Measurements from ENCODE around the gene DRD1. TPM values are rescaled to one million over a fixed set of nuclear protein-coding genes. Genes with fewer than 3 reads are reported as not detected.

DRD1 gene
- total RNA-seq, result not detected
- long read RNA-seq, result 0 reads

- intact Hi-C loops (cut with micrococcal nuclease), result loop anchor here (10.0 kb wide), 1 partner anchor 489 kb away; no protein-coding TSS in a partner anchor
- ATAC-seq (peak; percentile 81), DNase-seq (peak; percentile 67)
Observed at GRCh38 chr5:175444060-175444904, at the start of gene DRD1. TSS of gene DRD1 (minus strand) at chr5:175444182. CDS start at chr5:175443099, 1,083 bp downstream.

DNA sequence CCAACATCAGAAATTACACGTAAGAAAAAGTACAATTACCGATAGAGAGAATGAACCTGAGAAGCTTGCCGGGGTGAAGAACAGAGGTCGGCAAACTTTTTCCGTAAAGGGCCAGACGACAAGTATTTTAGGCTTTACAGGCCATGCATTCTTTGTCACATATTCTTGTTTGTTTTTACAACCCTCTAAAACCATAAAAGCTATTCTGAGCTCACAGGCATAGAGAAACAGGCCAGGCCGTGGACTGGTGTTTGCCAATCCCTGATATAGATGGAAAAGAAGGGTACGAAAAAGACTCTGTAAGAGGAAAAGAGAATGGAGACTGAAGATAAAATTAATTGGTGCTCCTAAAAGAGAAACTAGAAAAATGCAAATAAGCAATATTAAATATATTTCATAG lies 49.7 kb upstream of the DRD1 start:
- DNase-seq, result no peak
- ATAC-seq, result no peak
- intact Hi-C loops (cut with micrococcal nuclease), result no loop called here

GRCh38 chr5:175493260-175493659 lies 49.3 kb upstream of the DRD1 start:
- DNase-seq (no peak), ATAC-seq (no peak)
- intact Hi-C loops (cut with micrococcal nuclease), result no loop called here

DNA sequence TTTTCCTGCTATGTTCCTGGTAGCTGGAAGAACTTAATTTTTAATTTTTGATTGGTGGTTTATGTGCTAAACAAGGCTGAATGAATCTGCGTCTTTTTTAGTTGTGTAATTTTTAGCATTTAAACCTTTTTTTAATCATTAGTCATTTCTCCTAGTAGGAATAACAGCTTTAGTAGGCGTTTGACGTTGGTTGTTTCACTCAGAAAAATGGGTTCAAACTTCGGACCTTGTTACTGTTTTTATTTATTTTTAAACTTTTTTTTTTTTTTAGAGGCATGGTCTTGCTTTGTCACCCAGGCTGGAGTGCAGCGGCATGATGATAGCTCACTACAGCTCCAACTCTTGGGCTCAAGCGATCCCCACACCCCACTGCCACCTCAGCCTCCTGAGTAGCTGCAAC lies 47.2 kb upstream of the DRD1 start:
- intact Hi-C loops (cut with micrococcal nuclease), result no loop called here
- ATAC-seq, result no peak
- no peak for DNase-seq

- intact Hi-C loops (cut with micrococcal nuclease), result no loop called here
- ATAC-seq (no peak), DNase-seq (no peak)
Observed at GRCh38 chr5:175489693-175490443, 45.9 kb upstream of the DRD1 start.

GRCh38 chr5:175487514-175488222 lies 43.7 kb upstream of the DRD1 start:
- DNase-seq (no peak), ATAC-seq (peak; percentile 69)
- intact Hi-C loops (cut with micrococcal nuclease), result no loop called here

- intact Hi-C loops (cut with micrococcal nuclease), result no loop called here
- ATAC-seq, result no peak
- no peak for DNase-seq
Observed at GRCh38 chr5:175485631-175486030, 41.6 kb upstream of the DRD1 start.

DNA sequence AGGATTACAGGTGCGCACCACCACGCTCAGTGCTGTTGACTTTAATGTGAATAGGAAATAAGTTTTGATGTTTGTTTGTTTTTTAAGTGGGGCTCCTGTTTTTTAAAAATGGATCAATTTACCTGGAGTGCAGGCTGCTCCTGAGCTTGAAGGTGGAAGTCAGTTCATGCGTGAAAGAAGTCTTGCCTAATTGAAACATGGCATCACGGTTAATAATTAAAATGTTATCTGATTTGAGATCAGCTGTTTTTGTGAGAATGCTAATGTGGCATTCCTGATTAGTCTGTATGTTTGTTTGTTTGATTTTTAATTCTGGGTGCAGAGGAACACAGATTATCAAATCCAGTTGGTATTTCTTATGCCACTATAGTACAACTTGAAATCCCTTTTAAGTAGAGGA lies 40.8 kb upstream of the DRD1 start:
- intact Hi-C loops (cut with micrococcal nuclease), result no loop called here
- DNase-seq (no peak), ATAC-seq (no peak)

DNA sequence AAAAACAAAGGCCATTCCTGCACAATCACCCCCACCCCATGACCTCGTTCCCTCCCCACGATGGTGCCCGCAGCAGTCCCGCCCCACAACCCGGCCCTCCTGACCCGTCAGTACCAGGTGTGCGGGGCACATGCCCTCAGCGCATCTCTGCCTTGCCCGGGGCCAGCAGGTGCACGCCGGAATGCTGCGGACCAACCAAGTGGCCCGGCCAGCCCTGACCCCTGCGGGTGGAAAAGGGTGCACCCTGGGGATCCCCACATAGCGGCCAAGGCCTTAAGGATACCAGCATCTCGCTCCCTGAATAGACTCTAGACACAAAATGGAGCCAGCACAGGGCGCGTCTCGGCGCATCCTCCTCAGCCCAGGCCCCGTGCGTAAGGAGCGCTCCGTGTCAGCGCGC lies 40.3 kb upstream of the DRD1 start:
- ATAC-seq (no peak), DNase-seq (no peak)
- intact Hi-C loops (cut with micrococcal nuclease), result no loop called here

- intact Hi-C loops (cut with micrococcal nuclease), result no loop called here
- DNase-seq, result no peak
Observed at GRCh38 chr5:175483337-175483736, 39.4 kb upstream of the DRD1 start.

GRCh38 chr5:175479125-175479881 lies 35.3 kb upstream of the DRD1 start:
- ATAC-seq (peak; percentile 39), DNase-seq (no peak)
- intact Hi-C loops (cut with micrococcal nuclease), result no loop called here

More at GRCh38 chr5:175483337-175483736, 39.4 kb upstream of the DRD1 start:
- no peak for ATAC-seq

DNA sequence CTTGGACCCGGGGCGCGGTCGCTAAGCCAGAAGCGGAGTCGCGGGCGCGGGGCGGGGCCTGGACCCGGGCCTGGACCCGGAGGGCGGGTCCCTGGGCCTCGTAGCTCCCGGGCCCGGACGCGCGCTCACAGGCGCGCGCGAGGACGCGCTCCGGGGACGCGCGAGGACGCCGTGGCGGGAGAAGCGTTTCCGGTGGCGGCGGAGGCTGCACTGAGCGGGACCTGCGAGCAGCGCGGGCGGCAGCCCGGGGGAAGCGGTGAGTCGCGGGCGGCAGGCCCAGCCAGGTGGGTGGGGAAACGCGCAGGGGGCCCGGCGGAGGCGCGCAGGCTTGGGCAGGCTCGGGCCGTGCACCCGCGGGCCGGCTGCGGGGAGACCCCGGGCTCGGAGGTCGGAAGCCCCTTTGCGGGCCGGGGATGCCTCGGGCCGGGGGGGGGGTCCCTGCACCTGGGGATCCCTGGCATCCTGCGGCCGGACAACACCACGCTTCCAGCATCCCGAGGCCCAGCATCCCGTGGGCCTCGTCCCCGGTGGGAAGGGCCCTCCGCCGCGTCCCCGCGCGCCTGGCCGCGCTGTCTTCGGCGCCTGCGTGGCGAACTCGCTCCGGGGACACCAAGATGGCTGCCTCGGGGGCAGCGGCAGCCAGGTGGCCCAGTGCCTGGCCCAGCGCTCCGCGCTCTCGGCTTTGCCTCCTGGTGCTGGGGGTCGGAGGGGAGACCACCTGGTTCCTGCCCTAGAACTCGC lies 34.6 kb upstream of the DRD1 start, which contains the start of gene SFXN1:
Gene SFXN1 (plus strand): TSS at position 177 of the 741 bp plus-strand sequence. CDS start 13,544 bp downstream, outside the sequence.
- DNase-seq (peak; percentile 92), ATAC-seq (peak; percentile 96)
- intact Hi-C loops (cut with micrococcal nuclease), result no loop called here

- DNase-seq (no peak), ATAC-seq (no peak)
- intact Hi-C loops (cut with micrococcal nuclease), result no loop called here
Observed at GRCh38 chr5:175478008-175478383, 34.0 kb upstream of the DRD1 start.

- ATAC-seq (no peak), DNase-seq (no peak)
- intact Hi-C loops (cut with micrococcal nuclease), result no loop called here
Observed at GRCh38 chr5:175477440-175477839, 33.5 kb upstream of the DRD1 start.

DNA sequence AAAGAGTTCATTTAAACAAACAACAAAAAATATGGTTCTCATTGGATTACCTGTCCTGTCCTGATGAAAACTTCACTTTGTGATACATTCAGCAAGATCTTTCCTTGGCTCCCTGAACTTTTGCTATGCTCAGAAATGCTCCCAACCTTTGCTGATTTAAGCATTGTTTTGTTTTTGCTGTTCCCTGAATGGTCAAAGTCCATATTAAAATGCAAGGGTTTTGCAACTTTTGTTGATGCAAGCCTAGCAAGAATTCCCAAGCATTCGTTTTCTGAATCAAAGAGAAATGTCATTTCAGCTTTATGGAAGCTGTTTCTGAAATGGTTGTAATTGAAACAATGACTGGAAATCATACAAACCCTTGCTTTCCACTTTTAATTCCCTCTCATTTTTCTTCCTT lies 31.3 kb upstream of the DRD1 start:
- ATAC-seq, result no peak
- DNase-seq, result no peak
- intact Hi-C loops (cut with micrococcal nuclease), result no loop called here

- intact Hi-C loops (cut with micrococcal nuclease), result no loop called here
- DNase-seq (no peak), ATAC-seq (no peak)
Observed at GRCh38 chr5:175472378-175472777, 28.4 kb upstream of the DRD1 start.

GRCh38 chr5:175471628-175472027 lies 27.6 kb upstream of the DRD1 start:
- intact Hi-C loops (cut with micrococcal nuclease), result no loop called here
- no peak for ATAC-seq
- no peak for DNase-seq

GRCh38 chr5:175471196-175471595 lies 27.2 kb upstream of the DRD1 start:
- ATAC-seq, result no peak
- intact Hi-C loops (cut with micrococcal nuclease), result no loop called here
- no peak for DNase-seq

All from left ventricle myocardium superior (tissue), 1 donor.